Prostate gland (tissue), 2 donors: ENCODE results near the gene CITED1. TPM values are rescaled to one million over a fixed set of nuclear protein-coding genes. Genes with fewer than 3 reads are reported as not detected.

ENCODE experiments used
- DNase-seq: peaks from one replicate; pipeline ENCODE4 v3.0.0-alpha.2; 2019; ENCODE audit warnings: low spot score
- H3K27ac ChIP-seq, 2 donors: fragments of 200-600 bp; sonication (generic); 2 replicates each; pipeline ENCODE4 v1.5.1; 2017 to 2019
- H3K27me3 ChIP-seq: fragments of 200-600 bp; sonication (generic); replicated peaks from 2 replicates; pipeline ENCODE4 v1.5.1; 2019; ENCODE audit not compliant: insufficient read depth
- H3K36me3 ChIP-seq, 2 donors: fragments of 200-600 bp; sonication (generic); 1 replicate in 1 of 2; 2 replicates in 1 of 2; pipeline versions ENCODE4 v1.5.1 to v1.8.1; 2017 to 2019
- H3K4me1 ChIP-seq: fragments of 200-600 bp; sonication (generic); replicated peaks from 2 replicates; pipeline ENCODE4 v1.5.1; 2019
- H3K4me3 ChIP-seq, 2 donors: fragments of 200-600 bp; sonication (generic); 2 replicates each; pipeline ENCODE4 v1.5.1; 2017 to 2019
- H3K9me3 ChIP-seq: fragments of 200-600 bp; sonication (generic); 2 replicates; pipeline ENCODE4 v1.5.1; 2017
- POLR2A ChIP-seq: fragments of 450-650 bp; IDR thresholded peaks from one replicate; pipeline ENCODE4 v1.6.1; 2016; ENCODE audit warnings: antibody characterized with exemption, mild to moderate bottlenecking
- POLR2AphosphoS5 ChIP-seq: sonication (generic); formaldehyde crosslinking; IDR thresholded peaks from one replicate; pipeline ENCODE4 v1.6.1; 2017; ENCODE audit warnings: antibody characterized with exemption
- WGBS: methylation state at CpG from one replicate; pipeline ENCODE4 v1.1.5; 2018; 5-methylcytosine and 5-hydroxymethylcytosine counted together
- intact Hi-C: fragments of 100-400 bp; cut with DNase I; formaldehyde crosslinking; loops from one replicate; pipeline ENCODE4 v1.14.2; 2022
- total RNA-seq, 2 donors: library from RNA; depleted of rRNA; stranded (reverse); fragments of >200 nt; gene quantifications; one replicate each; pipeline ENCODE4 v1.1.0, GENCODE V29; 2016
- TF ChIP-seq, protein P1 (sequence below), 4 experiments: fragments of 200-600 bp in 2 of 4; fragments of 450-650 bp in 2 of 4; sonication (generic) in 2 of 4; IDR thresholded peaks; 1 replicate in 3 of 4; 2 replicates in 1 of 4; pipeline ENCODE4 v1.5.1; 2016 to 2019; ENCODE audit warnings: antibody characterized with exemption in 4 of 4, mild to moderate bottlenecking in 2 of 4, moderate library complexity in 2 of 4

The CITED1 gene
- total RNA-seq, 2 donors from 2014 or later: 20.1 to 552 TPM

DNA sequence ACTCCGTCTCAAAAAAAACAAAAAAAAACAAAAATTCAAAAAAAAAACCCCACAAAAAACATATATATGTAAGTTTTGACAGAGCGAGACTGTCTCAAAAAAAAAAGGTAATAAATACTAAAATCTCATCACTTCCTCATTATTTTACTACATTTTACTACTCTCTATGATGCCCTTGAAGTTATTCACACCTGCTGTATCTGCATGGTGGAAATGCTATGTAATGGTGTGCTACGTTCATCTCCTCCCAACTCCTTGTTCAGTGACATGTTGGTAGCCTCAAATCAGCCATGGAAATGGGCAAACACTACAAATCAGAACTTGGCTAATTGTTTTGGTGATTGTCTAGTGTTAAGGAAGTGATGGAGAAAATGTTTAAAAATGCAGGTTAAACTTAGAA is 40.5 kb downstream of the CITED1 start:
- TF ChIP-seq, protein P1, sequence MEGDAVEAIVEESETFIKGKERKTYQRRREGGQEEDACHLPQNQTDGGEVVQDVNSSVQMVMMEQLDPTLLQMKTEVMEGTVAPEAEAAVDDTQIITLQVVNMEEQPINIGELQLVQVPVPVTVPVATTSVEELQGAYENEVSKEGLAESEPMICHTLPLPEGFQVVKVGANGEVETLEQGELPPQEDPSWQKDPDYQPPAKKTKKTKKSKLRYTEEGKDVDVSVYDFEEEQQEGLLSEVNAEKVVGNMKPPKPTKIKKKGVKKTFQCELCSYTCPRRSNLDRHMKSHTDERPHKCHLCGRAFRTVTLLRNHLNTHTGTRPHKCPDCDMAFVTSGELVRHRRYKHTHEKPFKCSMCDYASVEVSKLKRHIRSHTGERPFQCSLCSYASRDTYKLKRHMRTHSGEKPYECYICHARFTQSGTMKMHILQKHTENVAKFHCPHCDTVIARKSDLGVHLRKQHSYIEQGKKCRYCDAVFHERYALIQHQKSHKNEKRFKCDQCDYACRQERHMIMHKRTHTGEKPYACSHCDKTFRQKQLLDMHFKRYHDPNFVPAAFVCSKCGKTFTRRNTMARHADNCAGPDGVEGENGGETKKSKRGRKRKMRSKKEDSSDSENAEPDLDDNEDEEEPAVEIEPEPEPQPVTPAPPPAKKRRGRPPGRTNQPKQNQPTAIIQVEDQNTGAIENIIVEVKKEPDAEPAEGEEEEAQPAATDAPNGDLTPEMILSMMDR (IDR thresholded peaks at IDR 0.05): no peak
- TF ChIP-seq POLR2A: no peak
- TF ChIP-seq POLR2AphosphoS5: no peak
- no peak for DNase-seq
- H3K27ac ChIP-seq: no peak overlapping the region
- H3K4me3 ChIP-seq: no peak overlapping the region
- H3K27me3 ChIP-seq: no peaks in the 10 kb centered on the region
- no peaks in the 10 kb centered on the region for H3K36me3 ChIP-seq
- H3K4me1 ChIP-seq: no peaks in the 10 kb centered on the region
- 93% methylated on average over 3 of the region's 3 CpGs for WGBS
- H3K9me3 ChIP-seq: no peaks in the 10 kb centered on the region
- intact Hi-C loops: no loop called here

DNA sequence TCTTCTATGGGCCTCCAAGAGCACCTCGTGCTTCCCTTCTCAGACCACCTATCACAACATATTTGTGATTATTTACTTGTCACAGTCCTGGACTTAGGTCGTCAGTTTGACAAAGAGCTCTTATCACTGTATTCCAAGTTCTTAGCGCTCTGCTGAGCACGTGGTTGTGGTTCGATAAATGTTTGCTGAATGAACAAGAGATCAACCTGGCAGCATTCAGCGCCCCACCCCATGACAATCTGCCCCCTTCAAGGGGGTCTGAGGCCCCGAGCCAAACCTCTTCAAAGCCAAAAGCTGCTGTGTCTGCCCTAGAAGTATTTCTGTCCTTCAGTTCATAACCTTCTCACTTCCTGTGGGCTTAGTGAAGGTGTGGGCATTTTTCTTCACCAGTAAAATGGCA is 43.6 kb downstream of the CITED1 start:
- intact Hi-C loops: no loop called here
- H3K36me3 ChIP-seq: no peaks in the 10 kb centered on the region
- no peak overlapping the region for H3K27ac ChIP-seq
- H3K4me1 ChIP-seq: no peaks in the 10 kb centered on the region
- no peaks in the 10 kb centered on the region for H3K9me3 ChIP-seq
- WGBS: 68% methylated on average over 7 of the region's 7 CpGs
- no peak for DNase-seq
- TF ChIP-seq, protein P1 (IDR thresholded peaks at IDR 0.05): no peak
- TF ChIP-seq POLR2A (no peak), POLR2AphosphoS5 (no peak)
- H3K4me3 ChIP-seq: no peak overlapping the region
- H3K27me3 ChIP-seq: no peaks in the 10 kb centered on the region

DNA sequence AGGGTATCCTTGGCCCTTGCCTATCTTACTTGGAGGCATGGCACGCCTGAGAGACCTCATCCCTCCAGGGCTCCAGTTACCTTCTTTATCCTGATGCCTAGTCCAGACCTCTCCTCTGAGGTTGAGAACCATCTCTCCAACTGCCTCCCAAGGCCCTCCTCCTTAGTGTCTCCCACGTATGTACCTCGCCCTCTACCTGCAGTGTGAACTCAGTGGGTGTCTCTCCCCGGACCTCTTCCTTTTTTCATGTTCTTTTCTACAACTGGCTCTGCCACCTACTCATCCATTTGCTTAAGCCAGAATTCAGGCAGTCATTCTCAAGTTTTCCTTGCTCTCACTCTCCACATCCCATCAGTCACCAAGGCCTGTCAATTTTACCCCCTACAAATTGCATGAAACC is 45.3 kb downstream of the CITED1 start:
- H3K9me3 ChIP-seq: no peaks in the 10 kb centered on the region
- WGBS: 95% methylated on average over 4 of the region's 4 CpGs
- no peak overlapping the region for H3K4me3 ChIP-seq
- H3K27me3 ChIP-seq: no peaks in the 10 kb centered on the region
- TF ChIP-seq, protein P1 (IDR thresholded peaks at IDR 0.05): no peak
- no peak for TF ChIP-seq POLR2AphosphoS5
- no peak for TF ChIP-seq POLR2A
- H3K4me1 ChIP-seq: no peaks in the 10 kb centered on the region
- H3K27ac ChIP-seq: no peak overlapping the region
- H3K36me3 ChIP-seq: no peaks in the 10 kb centered on the region
- intact Hi-C loops: no loop called here
- DNase-seq: no peak

DNA sequence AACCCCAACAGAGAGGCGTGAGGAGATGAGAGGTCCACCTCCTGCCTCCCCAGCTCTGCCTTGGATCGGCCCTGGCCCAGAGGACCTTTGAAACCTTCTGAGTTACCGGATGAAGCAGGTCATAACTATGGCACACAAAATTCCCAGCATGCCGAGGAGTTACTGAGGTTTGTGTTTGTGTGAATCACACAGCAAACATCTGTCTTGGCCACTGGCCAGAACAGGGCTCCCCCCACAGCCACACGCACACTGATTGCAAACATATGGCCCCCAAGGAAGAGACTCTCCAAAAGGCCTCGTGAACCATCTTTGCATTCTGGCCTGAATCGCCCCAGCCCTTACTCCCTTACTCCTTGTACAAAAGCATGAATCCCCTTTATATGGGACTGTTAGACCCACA is 47.5 kb downstream of the CITED1 start:
- intact Hi-C loops: no loop called here
- H3K4me1 ChIP-seq: no peaks in the 10 kb centered on the region
- no peaks in the 10 kb centered on the region for H3K9me3 ChIP-seq
- H3K27ac ChIP-seq: no peak overlapping the region
- H3K36me3 ChIP-seq: no peaks in the 10 kb centered on the region
- no peak for DNase-seq
- 74% methylated on average over 3 of the region's 7 CpGs for WGBS
- H3K27me3 ChIP-seq: no peaks in the 10 kb centered on the region
- no peak overlapping the region for H3K4me3 ChIP-seq
- TF ChIP-seq, protein P1 (IDR thresholded peaks at IDR 0.05): no peak
- no peak for TF ChIP-seq POLR2A
- no peak for TF ChIP-seq POLR2AphosphoS5

DNA sequence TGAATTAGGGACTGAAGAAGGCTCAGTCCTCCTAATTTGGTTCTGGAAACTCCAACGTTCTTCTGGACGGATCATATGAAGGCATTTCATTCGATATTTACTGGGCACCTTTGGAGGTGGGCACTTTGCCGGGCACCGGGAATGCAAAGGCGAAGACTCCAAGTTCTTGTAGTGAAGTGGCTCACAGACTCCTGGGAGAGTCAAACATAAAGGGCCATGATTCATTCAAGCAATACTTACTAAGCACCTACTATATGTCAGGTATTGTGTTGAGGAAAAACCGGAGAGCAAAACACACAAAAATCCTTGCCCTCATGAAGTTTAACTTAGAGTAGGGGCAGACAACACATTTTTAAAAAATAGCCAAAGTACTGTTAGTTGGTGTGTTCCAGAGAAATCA is 49.9 kb downstream of the CITED1 start:
- TF ChIP-seq, protein P1 (IDR thresholded peaks at IDR 0.05): no peak
- TF ChIP-seq POLR2AphosphoS5: no peak
- no peak for TF ChIP-seq POLR2A
- 81% methylated on average over 6 of the region's 7 CpGs for WGBS
- Histone ChIP-seq H3K27me3 (no peaks in the 10 kb centered on the region), H3K36me3 (no peaks in the 10 kb centered on the region), H3K4me1 (no peaks in the 10 kb centered on the region), H3K4me3 (no peak overlapping the region), H3K9me3 (no peaks in the 10 kb centered on the region), H3K27ac (no peak overlapping the region)
- DNase-seq: no peak
- intact Hi-C loops: no loop called here
